DOHH2 (cell line): Measurements from ENCODE around the gene PCDH15.

ENCODE experiments used
- H3F3A ChIP-seq: fragments of 200-600 bp; sonication (generic), shearing (Covaris generic); 2 replicates; pipeline ENCODE4 v1.6.0; 2016; ENCODE audit warnings: antibody characterized with exemption, mild to moderate bottlenecking; ENCODE audit not compliant: control insufficient read depth, insufficient read depth
- H3K27ac ChIP-seq: fragments of 200-600 bp; sonication (generic); 2 replicates; pipeline ENCODE4 v1.5.1; 2014; ENCODE audit warnings: low read depth, mild to moderate bottlenecking, low read length, moderate library complexity
- H3K27me3 ChIP-seq: fragments of 200-600 bp; sonication (generic); 2 replicates; pipeline ENCODE4 v1.6.1; 2014; ENCODE audit warnings: mild to moderate bottlenecking, low read length, mixed read lengths; ENCODE audit not compliant: control insufficient read depth
- H3K36me3 ChIP-seq: fragments of 200-600 bp; sonication (generic); 2 replicates; pipeline ENCODE4 v1.6.1; 2014; ENCODE audit warnings: mild to moderate bottlenecking, low read length, moderate library complexity, mixed read lengths; ENCODE audit not compliant: control insufficient read depth
- H3K4me1 ChIP-seq: fragments of 200-600 bp; sonication (generic); 2 replicates; pipeline ENCODE4 v1.6.1; 2014; ENCODE audit warnings: mild to moderate bottlenecking, low read length, mixed read lengths; ENCODE audit not compliant: control insufficient read depth
- H3K4me2 ChIP-seq: fragments of 200-600 bp; sonication (generic); 2 replicates; pipeline ENCODE4 v1.6.0; 2014; ENCODE audit warnings: mild to moderate bottlenecking, low read length, moderate library complexity
- H3K4me3 ChIP-seq: fragments of 200-600 bp; sonication (generic); 2 replicates; pipeline ENCODE4 v1.5.1; 2014; ENCODE audit warnings: mild to moderate bottlenecking, low read length, mixed read lengths
- H3K79me2 ChIP-seq: fragments of 200-600 bp; sonication (generic); 2 replicates; pipeline ENCODE4 v1.6.1; 2014; ENCODE audit warnings: mild to moderate bottlenecking, low read length, mixed read lengths; ENCODE audit not compliant: control insufficient read depth
- H3K9me2 ChIP-seq: fragments of 200-600 bp; sonication (generic); replicated peaks from 2 replicates; pipeline ENCODE4 v1.6.1; 2014; ENCODE audit warnings: mild to moderate bottlenecking, low read length, mixed read lengths; ENCODE audit not compliant: control insufficient read depth
- H3K9me3 ChIP-seq: fragments of 200-600 bp; sonication (generic); 2 replicates; pipeline ENCODE4 v1.6.1; 2014; ENCODE audit warnings: antibody characterized with exemption, low read length, mixed read lengths; ENCODE audit not compliant: control insufficient read depth, insufficient read depth
- H4K20me1 ChIP-seq: fragments of 200-600 bp; sonication (generic); 2 replicates; pipeline ENCODE4 v1.6.0; 2014; ENCODE audit warnings: low read depth, mild to moderate bottlenecking, antibody characterized with exemption, low read length, moderate library complexity; ENCODE audit not compliant: control insufficient read depth, insufficient read depth
- CTCF ChIP-seq: fragments of 200-600 bp; sonication (generic); IDR thresholded peaks from one replicate; pipeline ENCODE4 v1.5.1; 2014; ENCODE audit warnings: antibody characterized with exemption, mild to moderate bottlenecking, low read depth, low read length; ENCODE audit not compliant: poor library complexity, severe bottlenecking
- EZH2phosphoT487 ChIP-seq: fragments of 200-600 bp; sonication (generic); IDR thresholded peaks from 2 replicates; pipeline ENCODE4 v1.6.1; 2017; ENCODE audit warnings: borderline replicate concordance, mild to moderate bottlenecking, antibody characterized with exemption, low read length, moderate library complexity, mixed read lengths

Gene PCDH15

GRCh38 chr10:54368984-54369383, 432.0 kb downstream of the PCDH15 start:
- no peak for TF ChIP-seq CTCF
- no peak for TF ChIP-seq EZH2phosphoT487

GRCh38 chr10:54363390-54363789, 437.6 kb downstream of the PCDH15 start:
- Histone ChIP-seq H3K4me1 (no peaks in the 10 kb centered on the region), H4K20me1 (no peaks in the 10 kb centered on the region), H3K9me3 (no peaks in the 10 kb centered on the region), H3K4me2 (no peak overlapping the region), H3K27ac (no peak overlapping the region), H3F3A (no peaks in the 10 kb centered on the region), H3K79me2 (no peaks in the 10 kb centered on the region), H3K4me3 (no peak overlapping the region), H3K9me2 (no peaks in the 10 kb centered on the region), H3K36me3 (no peaks in the 10 kb centered on the region), H3K27me3 (no peaks in the 10 kb centered on the region)
- TF ChIP-seq EZH2phosphoT487 (no peak), CTCF (no peak)

More at GRCh38 chr10:54368984-54369383, 432.0 kb downstream of the PCDH15 start:
- H3K9me3 ChIP-seq, result no peaks in the 10 kb centered on the region
- H3K27me3 ChIP-seq, result no peaks in the 10 kb centered on the region
- no peak overlapping the region for H3K4me2 ChIP-seq
- no peaks in the 10 kb centered on the region for H3K9me2 ChIP-seq
- no peaks in the 10 kb centered on the region for H3F3A ChIP-seq
- no peaks in the 10 kb centered on the region for H3K4me1 ChIP-seq
- no peak overlapping the region for H3K4me3 ChIP-seq
- H4K20me1 ChIP-seq, result no peaks in the 10 kb centered on the region
- H3K27ac ChIP-seq, result no peak overlapping the region
- no peaks in the 10 kb centered on the region for H3K36me3 ChIP-seq
- H3K79me2 ChIP-seq, result no peaks in the 10 kb centered on the region

DNA sequence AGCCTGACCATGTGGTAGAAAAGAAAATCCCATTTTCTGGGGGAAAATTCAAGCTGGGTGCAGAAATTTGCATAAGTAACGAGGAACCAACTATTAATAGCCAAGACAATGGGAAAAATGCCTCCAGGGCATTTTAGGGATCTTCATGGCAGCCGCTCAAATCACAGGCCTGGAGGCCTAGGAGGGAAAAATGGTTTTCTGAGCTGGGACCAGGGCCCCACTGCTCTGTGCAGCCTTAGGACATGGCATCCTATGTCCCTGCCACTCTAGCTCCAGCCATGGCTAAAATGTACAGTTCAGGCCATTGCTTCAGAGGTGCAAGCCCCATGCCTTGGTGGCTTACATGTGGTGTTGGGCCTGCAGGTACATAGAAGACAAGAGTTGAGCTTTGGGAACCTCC, 459.0 kb downstream of the PCDH15 start:
- Histone ChIP-seq H3K4me1 (no peaks in the 10 kb centered on the region), H3K4me3 (no peak overlapping the region), H3K9me3 (peaks cover 10% of the 10 kb centered on the region; the same call in 1 of the 2 replicates), H3F3A (no peaks in the 10 kb centered on the region), H3K36me3 (no peaks in the 10 kb centered on the region), H3K9me2 (no peaks in the 10 kb centered on the region), H3K27me3 (no peaks in the 10 kb centered on the region), H4K20me1 (no peaks in the 10 kb centered on the region), H3K4me2 (no peak overlapping the region), H3K79me2 (no peaks in the 10 kb centered on the region), H3K27ac (no peak overlapping the region)
- no peak for TF ChIP-seq CTCF
- TF ChIP-seq EZH2phosphoT487, result no peak

DNA sequence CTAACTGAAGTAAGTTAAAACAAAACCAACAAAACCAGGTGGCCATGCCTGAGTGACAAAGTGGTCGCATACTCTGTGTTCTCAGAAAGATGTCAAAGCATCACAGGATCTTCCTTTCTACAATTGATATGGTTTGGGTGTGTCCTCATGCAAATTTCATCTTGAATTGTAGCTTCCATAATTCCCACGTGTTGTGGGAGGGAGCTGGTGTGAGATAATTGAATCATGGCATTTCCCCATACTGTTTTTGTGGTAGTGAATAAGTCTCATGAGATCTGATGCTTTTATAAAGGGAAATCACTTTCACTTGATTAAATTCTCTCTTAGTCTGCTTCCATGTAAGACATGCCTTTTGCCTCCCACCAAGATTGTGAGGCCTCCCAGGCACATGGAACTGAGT, 465.7 kb downstream of the PCDH15 start:
- Histone ChIP-seq H3K9me3 (no peaks in the 10 kb centered on the region), H4K20me1 (no peaks in the 10 kb centered on the region), H3K4me2 (no peak overlapping the region), H3K27ac (no peak overlapping the region), H3K9me2 (no peaks in the 10 kb centered on the region), H3K27me3 (no peaks in the 10 kb centered on the region), H3F3A (no peaks in the 10 kb centered on the region), H3K79me2 (no peaks in the 10 kb centered on the region), H3K4me3 (no peak overlapping the region), H3K36me3 (no peaks in the 10 kb centered on the region), H3K4me1 (no peaks in the 10 kb centered on the region)
- no peak for TF ChIP-seq EZH2phosphoT487
- no peak for TF ChIP-seq CTCF
